ENCODE data around the gene ZSWIM2.

DNA sequence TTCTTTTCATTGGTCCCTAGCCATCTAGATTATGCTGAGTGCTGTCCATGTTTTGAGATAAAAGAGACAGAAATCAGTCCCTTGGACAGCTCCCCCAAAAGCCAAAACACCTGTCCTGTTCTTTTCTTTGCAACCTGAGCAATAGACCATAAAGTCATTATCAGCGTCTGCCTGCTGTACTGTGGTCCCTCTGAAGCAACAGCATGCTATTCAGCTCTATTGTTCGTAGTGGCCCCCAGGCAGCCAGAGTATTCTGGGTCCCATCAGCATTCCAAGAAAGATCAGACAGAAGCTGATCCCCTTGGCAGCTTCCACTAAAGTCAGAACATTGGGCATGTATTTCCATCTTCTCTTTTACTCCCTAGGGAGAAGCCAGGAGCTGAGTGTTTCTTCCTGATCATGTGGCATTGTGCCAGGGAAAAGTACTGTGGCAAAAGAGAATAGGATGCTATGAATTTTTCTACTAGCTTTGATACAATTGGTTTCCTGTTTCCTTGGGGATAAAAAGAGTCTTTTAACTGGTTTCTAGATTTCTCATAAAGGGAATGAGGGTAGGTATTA lies 33.6 kb upstream of the ZSWIM2 start:
- TF ChIP-seq, protein P1, sequence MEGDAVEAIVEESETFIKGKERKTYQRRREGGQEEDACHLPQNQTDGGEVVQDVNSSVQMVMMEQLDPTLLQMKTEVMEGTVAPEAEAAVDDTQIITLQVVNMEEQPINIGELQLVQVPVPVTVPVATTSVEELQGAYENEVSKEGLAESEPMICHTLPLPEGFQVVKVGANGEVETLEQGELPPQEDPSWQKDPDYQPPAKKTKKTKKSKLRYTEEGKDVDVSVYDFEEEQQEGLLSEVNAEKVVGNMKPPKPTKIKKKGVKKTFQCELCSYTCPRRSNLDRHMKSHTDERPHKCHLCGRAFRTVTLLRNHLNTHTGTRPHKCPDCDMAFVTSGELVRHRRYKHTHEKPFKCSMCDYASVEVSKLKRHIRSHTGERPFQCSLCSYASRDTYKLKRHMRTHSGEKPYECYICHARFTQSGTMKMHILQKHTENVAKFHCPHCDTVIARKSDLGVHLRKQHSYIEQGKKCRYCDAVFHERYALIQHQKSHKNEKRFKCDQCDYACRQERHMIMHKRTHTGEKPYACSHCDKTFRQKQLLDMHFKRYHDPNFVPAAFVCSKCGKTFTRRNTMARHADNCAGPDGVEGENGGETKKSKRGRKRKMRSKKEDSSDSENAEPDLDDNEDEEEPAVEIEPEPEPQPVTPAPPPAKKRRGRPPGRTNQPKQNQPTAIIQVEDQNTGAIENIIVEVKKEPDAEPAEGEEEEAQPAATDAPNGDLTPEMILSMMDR (IDR thresholded peaks at IDR 0.05 in 2 of 3, conservative IDR thresholded peaks at IDR 0.05 in 1 of 3; ENCODE audit: borderline replicate concordance in 1 of 3, insufficient read depth in 1 of 3, low read depth in 2 of 3, low read length in 2 of 3): no peak
- TF ChIP-seq POLR2A (IDR thresholded peaks at IDR 0.05; ENCODE audit: borderline replicate concordance, extremely low read depth, insufficient read depth, insufficient read length) (no peak), SP1 (IDR thresholded peaks at IDR 0.05; ENCODE audit: low read depth) (no peak), RAD21 (IDR thresholded peaks at IDR 0.05; ENCODE audit: low read depth) (no peak), JUND (IDR thresholded peaks at IDR 0.05) (no peak), POLR2AphosphoS5 (IDR thresholded peaks at IDR 0.05; ENCODE audit: low read depth, low read length) (no peak), YY1 (IDR thresholded peaks at IDR 0.05; ENCODE audit: extremely low read depth, insufficient replicate concordance, low read depth, low read length) (no peak), EZH2 (IDR thresholded peaks at IDR 0.05) (no peak)
- TF ChIP-seq, protein P2, sequence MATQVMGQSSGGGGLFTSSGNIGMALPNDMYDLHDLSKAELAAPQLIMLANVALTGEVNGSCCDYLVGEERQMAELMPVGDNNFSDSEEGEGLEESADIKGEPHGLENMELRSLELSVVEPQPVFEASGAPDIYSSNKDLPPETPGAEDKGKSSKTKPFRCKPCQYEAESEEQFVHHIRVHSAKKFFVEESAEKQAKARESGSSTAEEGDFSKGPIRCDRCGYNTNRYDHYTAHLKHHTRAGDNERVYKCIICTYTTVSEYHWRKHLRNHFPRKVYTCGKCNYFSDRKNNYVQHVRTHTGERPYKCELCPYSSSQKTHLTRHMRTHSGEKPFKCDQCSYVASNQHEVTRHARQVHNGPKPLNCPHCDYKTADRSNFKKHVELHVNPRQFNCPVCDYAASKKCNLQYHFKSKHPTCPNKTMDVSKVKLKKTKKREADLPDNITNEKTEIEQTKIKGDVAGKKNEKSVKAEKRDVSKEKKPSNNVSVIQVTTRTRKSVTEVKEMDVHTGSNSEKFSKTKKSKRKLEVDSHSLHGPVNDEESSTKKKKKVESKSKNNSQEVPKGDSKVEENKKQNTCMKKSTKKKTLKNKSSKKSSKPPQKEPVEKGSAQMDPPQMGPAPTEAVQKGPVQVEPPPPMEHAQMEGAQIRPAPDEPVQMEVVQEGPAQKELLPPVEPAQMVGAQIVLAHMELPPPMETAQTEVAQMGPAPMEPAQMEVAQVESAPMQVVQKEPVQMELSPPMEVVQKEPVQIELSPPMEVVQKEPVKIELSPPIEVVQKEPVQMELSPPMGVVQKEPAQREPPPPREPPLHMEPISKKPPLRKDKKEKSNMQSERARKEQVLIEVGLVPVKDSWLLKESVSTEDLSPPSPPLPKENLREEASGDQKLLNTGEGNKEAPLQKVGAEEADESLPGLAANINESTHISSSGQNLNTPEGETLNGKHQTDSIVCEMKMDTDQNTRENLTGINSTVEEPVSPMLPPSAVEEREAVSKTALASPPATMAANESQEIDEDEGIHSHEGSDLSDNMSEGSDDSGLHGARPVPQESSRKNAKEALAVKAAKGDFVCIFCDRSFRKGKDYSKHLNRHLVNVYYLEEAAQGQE (IDR thresholded peaks at IDR 0.05; ENCODE audit: low read depth): no peak

Data from HCT116 (cell line).